GM20000 (cell line): ENCODE results near the gene KCNG2.

Source experiments
- DNase-seq: peaks from one replicate; pipeline ENCODE4 v3.0.0; 2012; ENCODE audit warnings: low spot score
- CTCF ChIP-seq: IDR thresholded peaks from 2 replicates; pipeline ENCODE4 v1.5.1; 2012; ENCODE audit warnings: mild to moderate bottlenecking, control low read depth; ENCODE audit errors: extremely low read depth, missing control alignments

The KCNG2 gene

GRCh38 chr18:79787865-79788733, 9.6 kb upstream of the KCNG2 start:
- no peak for TF ChIP-seq CTCF
- DNase-seq = no peak

- TF ChIP-seq CTCF = no peak
- no peak for DNase-seq
These were observed 9.0 kb upstream of the KCNG2 start for GRCh38 chr18:79788734-79789085.

- no peak for TF ChIP-seq CTCF
- no peak for DNase-seq
These were observed 8.4 kb upstream of the KCNG2 start for GRCh38 chr18:79789091-79789891.

GRCh38 chr18:79789901-79790890, 7.5 kb upstream of the KCNG2 start:
- TF ChIP-seq CTCF = no peak
- no peak for DNase-seq

- no peak for TF ChIP-seq CTCF
- DNase-seq = no peak
These were observed 6.5 kb upstream of the KCNG2 start for GRCh38 chr18:79790996-79791972.
